NCI-H146 treated with DMSO at 0.1 percent for 48 hours (cell line): ENCODE results near the gene SPTBN1.

Source experiments
- DNase-seq: peaks from one replicate; lab custom pipeline; 2025; ENCODE audit not compliant: unreplicated experiment; lab: John Stamatoyannopoulos, UW

The SPTBN1 gene

DNA sequence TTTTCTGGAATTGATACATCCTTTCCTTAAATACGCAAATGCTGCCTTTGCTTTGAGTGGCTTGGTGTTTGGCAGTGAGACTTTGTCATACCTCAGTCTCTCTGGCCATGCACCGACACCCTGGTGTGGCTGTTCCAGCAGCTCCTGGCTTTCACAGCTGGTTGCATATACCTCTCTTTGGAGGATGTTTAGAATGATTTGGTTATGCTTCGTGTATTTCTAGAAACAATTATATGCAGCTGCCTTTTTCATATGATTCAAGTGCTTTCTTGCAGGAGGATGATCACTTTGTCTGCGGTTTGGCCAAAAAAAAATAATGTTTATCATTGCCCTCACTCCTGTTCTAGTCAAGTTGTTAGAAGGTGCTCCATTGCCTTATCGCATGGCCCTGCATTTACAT is 172.3 kb downstream of the SPTBN1 start:
- DNase-seq, result no peak

DNA sequence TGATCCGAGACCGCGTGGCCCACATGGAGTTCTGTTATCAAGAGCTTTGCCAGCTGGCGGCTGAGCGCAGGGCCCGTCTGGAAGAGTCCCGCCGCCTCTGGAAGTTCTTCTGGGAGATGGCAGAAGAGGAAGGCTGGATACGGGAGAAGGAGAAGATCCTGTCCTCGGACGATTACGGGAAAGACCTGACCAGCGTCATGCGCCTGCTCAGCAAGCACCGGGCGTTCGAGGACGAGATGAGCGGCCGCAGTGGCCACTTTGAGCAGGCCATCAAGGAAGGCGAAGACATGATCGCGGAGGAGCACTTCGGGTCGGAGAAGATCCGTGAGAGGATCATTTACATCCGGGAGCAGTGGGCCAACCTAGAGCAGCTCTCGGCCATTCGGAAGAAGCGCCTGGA is 172.8 kb downstream of the SPTBN1 start:
- DNase-seq, result no peak

DNA sequence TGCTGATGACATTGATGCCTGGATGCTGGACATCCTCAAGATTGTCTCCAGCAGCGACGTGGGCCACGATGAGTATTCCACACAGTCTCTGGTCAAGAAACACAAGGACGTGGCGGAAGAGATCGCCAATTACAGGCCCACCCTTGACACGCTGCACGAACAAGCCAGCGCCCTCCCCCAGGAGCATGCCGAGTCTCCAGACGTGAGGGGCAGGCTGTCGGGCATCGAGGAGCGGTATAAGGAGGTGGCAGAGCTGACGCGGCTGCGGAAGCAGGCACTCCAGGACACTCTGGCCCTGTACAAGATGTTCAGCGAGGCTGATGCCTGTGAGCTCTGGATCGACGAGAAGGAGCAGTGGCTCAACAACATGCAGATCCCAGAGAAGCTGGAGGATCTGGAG is 173.3 kb downstream of the SPTBN1 start:
- DNase-seq, result no peak

DNA sequence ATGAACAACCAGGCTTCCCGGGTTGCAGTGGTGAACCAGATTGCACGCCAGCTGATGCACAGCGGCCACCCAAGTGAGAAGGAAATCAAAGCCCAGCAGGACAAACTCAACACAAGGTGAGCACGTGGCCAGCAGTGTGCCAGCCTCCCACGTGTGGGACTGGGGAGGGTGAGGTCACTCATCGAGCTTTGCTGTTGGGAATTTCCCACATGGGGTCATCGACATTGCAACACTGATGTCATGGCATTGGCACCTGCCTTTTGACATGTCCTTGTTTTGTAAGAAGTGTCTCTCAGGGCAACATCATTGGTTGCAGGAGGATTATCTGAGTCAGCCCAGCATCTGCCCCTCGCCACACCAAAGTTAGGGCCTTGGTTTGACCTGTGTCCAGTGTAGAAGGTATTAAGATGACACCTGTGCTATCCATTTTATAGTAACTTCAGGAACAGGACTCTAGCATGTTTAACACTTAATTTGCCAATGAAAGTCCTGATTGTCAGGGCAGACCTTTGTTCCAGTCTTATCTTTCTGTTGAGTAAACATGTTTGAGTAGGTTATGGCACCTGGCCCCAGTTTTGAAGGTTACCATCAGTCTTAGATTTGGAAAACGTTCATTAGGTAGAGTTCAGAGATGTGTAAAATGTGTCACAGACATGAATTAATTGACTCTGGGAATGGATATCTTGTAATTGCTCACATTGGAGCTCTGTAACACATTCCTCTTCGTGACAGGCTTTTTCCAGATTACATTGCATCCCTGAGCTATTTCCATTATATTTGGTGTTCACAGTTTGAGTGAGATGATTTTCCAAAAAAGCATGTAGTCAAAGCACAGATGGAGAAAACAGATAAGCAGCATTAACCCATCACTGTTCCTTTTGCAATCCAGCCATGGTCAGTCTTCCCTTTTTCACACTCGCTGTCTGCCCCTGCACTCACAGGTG is 174.1 kb downstream of the SPTBN1 start:
- no peak for DNase-seq

DNA sequence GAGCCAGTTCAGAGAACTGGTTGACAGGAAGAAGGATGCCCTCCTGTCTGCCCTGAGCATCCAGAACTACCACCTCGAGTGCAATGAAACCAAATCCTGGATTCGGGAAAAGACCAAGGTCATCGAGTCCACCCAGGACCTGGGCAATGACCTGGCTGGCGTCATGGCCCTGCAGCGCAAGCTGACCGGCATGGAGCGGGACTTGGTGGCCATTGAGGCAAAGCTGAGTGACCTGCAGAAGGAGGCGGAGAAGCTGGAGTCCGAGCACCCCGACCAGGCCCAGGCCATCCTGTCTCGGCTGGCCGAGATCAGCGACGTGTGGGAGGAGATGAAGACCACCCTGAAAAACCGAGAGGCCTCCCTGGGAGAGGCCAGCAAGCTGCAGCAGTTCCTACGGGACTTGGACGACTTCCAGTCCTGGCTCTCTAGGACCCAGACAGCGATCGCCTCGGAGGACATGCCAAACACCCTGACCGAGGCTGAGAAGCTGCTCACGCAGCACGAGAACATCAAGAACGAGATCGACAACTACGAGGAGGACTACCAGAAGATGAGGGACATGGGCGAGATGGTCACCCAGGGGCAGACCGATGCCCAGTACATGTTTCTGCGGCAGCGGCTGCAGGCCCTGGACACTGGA is 174.9 kb downstream of the SPTBN1 start:
- DNase-seq, result no peak

DNA sequence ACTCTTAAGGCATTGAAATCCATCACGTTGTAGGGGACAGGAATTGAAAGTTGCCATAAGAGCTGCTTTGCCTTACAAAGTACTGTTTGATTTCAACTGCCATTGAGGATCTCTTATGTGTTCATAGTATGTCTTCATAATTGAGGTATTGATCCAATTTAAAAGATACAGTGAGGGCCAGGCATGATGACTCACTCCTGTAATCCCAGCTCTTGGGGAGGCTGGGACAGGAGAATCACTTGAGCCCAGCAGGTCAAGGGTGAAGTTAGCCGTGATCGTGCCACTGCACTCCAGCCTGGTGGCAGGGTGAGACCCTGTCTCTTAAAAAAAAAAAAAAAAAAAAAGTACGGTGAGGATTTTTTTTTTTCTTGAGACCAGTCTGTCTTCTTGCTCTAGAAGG is 175.6 kb downstream of the SPTBN1 start:
- no peak for DNase-seq

DNA sequence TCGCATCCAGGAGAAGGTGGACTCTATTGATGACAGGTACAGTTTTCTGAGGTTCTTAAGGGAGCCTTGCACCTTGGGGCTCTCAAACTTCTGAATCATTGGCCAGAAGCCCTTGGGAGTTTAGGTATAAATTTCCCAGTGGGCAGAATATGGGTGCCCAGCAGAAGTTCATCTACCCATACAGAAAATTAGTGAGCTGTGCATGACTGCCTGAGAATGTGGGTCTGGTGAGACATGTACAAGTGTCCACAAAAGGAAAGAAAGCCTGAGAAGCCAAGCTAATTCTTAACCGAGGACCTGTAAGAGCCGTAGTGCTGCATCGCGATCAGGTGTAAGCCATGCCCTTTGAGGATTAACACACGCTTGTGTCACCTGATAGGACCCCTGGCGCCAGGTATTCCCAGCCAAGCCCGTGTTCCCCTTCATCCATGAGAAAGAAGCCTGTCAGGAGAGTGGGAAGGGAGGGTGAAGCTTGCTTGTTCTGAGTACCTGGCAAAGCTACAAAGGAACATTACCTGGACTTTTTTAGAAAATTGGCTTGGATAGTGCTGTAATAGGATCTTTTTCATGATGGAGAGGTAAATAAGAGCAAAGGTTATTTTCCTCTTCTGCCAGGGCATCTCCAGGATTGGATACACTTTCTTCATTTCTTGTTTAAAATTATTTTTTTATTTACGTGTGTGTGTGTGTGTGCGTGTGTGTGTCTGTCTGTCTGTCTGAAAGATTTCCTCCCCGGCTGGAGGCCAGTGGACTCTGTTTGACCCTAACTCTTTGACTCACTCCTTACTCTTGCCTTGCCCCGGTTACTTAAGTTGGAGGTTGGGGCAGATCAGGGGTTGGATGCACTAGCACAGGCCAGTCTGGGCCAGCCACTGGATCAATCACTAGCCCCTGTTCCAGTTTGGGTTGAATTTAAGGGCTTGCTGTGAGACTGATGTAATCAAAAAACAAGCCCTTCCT is 176.9 kb downstream of the SPTBN1 start:
- no peak for DNase-seq

DNA sequence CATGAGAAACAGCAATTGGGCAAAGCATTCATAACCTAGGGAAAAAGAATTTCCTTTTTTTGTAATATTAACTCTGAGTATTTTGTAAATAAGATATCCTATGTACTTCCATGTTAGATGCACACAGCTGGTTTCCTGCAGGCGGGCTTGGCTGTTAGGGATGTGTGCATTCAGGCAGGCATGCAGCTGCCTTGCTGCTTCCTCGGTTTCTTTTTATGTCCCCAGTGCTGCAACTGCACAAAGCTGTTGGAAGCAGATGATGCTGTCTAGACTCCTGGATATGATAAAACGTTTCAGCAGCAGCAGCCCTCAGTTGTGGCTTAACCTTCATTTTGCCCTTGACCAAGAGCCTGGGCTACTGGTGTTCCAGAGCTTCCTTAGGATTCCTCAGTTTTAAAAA is 177.9 kb downstream of the SPTBN1 start:
- DNase-seq, result no peak

DNA sequence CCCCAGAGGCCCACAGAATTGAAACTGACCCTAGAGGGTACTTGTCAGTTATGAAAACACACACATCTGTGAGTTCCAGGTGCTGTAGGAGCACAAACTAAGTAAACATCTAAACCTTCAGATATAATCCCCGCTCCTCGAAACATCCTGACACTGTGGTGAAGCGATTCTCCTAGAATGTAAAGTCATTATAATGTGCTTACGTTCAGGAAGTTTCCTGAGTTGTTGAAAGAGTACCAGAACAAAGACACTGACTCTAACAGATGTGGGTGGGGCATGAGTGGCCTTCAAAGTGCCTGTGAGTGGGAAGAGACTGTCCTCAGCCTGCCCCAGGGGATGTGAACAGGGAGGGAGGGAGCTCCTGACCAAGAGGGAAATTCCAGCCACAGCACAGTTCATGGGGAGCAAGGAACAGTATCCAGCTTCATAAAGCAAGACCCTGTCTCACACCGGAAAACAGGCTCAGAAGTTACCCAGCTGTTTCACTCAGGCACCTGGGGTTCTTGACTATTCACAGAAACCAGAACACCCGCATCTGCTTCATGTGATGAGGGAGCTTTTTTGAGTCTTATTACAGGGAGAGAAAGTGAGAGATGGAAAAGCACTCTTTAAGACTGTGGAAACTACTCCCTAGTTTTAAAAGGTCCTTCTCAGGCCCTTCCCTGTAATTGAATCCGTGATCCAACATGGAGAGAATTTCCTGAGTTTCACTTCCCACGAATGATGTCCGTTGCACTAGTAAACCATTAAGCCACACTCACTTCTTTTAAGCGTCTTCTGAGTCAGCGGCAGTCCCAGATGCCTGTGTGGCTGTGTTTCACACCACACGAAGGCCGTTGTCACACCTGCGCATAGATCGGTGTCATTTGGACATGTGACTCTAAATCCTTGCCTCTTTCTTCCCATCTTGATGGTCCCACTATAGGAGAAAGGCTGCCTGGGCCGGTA is 178.7 kb downstream of the SPTBN1 start:
- DNase-seq, result no peak

DNA sequence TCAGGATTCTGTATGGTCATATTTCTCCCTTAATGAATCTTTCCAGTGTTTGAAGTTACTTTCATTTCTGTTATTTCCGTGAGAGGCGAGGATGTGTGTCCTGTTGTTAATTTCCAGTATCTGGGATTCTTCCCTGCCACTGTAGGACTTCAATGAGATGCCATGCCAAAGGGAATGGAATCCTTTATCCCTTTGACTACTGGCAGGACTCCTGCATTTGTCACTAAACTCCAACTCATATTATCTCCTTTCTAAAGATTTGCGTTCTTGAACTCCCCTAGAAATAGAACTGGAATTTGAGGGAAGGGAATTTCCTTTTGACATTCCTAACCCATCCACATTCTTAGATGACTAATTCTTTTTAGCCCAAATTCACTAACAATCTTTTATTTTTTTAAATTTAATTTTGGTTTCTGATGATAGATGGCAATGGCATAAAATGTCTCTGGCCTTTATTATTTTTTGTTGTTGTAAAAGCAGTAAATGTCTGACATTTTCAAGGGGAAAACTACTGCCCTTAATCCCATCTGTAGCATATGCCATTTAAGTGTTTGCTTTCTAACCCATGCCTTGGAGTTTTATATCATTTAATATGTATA is 179.5 kb downstream of the SPTBN1 start:
- DNase-seq, result no peak

DNA sequence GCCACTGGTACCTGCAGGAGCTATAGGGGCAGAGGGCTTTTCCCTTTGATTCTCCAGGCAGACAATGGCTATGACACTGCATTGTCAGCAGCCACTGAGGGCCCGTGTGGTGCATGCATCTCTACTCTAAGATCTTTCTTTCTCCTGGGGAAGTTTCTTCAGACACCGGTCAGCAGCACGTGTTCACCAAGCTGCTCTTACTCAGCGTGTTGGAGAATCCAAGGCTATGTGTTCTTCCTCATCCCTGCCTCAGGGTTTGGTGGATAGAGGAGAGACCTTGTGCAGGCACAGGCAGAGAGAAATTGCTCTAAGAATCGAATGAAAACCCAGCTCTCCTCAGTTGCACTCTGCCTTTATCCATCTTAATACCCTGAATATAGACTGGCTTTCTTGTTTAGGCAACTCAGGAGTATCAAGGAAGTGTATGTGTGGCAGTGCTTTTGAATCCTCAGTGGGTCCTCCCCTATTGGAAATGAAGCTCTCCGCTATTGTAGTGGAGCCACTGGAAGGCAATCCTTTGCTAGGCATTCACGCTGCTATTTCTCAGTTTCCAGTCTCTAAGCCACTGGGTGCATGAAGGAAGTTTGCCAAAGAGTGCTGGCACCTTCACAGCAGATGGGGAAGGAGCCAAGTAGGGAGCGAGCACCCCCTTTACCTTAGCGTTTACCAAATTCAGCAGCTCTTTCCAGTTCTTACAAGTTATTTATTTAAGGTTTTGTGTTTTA is 180.4 kb downstream of the SPTBN1 start:
- no peak for DNase-seq

DNA sequence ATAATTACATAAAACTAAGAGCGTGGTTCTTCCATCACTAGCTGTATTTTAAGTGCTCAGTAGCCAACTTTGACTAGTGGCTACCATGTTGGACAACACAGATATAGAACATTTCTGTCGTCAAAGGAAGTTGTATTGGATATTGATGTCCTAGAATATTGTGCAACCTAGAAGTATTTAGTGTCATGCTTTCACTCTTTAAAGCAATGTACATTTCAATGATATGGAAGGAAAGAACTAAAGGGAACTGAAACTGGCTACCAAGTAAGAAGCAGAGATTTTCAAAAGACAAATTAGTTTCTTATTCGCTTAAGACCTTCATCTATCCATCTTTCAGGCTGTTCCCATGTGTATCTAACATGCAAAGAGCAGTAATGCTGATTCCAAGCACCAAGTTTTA is 182.0 kb downstream of the SPTBN1 start:
- no peak for DNase-seq

DNA sequence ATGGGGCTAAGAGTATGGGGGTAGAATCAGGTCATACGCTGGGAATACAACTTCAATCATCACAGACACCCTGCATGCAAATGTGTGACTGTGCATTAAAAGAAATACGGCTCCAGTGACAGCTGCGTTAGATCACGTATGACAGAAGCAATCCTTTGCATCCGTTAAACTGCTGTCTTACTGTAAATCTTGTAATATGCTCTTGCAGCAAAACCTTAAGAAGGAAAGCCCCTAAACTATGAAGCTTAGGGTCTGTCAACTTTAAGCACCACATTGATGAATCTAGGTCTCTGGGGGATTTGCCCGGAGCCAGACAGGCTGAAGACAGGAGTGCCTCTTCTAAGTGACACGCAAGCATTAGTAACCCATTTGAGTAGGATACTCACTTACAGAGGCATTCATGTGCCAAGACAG is 182.7 kb downstream of the SPTBN1 start:
- DNase-seq, result no peak

DNA sequence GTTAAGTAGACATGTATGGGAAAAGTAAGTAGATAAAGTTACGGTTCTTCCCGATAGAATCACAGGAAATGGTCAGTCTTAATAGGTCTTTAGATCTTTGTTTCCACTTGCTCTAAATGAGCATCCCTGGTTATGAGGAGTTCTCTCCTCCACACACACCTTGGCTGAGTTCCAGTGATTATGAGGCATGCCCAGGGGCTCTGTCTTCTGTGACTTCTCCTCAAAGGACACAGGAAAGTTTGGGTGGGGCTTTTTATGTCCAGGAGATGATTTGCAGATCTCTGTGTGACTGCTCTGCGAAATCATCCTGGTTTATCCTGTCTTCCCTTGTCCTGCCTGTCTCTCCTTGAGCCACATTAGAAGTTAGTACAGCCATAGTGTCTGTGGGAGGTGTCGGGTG is 183.5 kb downstream of the SPTBN1 start:
- no peak for DNase-seq

DNA sequence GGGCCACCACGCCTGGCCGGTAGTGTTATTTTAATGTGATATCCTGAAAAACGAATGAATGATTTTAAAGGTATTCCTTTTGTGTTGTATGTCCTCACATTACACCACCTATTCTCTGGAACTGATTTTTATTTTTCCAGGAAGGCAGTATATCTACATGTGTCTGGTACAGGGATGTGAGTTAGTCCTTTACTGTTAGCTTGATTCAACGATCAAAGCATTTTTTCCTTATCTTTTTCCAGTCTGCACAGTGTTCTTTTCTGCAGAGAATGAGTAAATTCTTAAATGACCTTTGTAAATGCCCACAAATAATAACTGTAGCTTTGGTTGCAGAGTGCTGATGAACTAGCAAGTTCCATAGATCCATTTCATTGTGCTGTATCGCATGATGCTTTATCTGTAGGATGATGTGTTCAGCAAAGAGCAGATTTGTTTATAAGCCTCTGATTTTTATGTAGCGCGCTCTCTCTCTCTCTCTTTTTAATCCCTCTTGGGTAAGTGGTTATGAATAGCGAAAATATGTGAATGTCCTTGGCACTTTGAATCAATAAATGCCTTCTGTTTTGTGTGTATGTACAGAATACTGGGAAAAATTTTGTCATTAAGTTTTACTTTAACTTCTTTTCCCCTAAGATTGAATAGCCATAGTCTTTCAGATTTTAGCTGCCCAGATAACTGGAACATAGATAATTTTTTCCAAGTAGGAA is 184.9 kb downstream of the SPTBN1 start:
- DNase-seq, result no peak

DNA sequence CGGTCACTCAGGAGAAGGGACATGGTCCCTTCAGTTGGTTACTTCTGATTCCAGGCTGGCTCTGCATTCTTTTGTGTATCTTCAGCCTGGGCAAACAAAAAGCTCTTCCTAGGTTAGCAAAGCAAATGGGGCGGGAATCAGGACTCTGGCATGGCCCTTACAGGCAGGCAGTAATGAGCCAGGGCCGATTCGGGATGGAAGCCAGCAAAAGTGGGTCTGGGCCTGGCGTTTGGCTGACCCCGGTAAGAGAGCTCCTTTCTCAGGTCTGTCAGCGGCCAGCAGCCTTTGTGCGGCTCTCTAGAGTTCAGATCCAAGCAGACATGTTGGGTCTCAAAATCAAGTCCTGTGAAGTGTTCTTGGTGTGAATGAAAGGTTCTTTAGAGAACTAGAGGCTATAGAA is 185.9 kb downstream of the SPTBN1 start:
- DNase-seq, result no peak

DNA sequence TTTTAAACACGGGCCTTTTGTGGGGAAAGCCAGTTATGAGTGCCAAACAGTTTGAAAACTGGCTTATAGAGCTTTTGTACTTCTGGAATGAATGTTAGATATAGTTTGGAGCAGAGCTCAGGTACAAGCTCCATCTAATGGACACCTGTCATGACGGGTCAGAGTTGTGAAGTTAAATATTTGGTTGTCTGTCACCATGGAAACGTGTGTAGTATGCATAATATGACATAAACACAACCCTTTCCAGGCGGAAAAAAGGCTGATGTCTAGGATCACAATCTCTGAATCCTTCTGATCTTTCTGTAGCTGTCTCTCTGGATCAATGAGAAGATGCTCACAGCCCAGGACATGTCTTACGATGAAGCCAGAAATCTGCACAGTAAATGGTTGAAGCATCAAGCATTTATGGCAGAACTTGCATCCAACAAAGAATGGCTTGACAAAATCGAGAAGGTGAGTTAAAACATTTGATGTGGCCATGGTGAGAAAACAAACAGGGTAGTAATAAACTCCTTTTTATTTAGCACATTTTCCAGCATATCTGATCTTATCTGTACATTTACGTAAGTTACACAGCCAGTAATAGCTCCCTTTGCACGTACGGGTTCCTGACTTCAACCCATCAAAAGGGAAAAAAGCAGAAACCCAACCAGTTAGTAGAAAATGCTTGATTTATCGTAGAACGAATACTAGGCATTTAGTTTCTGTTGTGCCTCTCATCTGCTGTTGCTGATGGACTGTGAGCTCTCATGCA is 186.7 kb downstream of the SPTBN1 start:
- no peak for DNase-seq

DNA sequence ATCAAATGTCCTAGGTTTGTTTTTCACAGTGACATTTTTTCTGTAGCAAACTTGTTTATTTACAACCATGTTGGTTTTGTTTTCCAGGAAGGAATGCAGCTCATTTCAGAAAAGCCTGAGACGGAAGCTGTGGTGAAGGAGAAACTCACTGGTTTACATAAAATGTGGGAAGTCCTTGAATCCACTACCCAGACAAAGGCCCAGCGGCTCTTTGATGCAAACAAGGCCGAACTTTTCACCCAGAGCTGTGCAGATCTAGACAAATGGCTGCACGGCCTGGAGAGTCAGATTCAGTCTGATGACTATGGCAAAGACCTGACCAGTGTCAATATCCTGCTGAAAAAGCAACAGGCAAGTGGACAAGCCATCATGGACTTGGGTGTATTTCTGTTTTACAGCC is 188.1 kb downstream of the SPTBN1 start:
- no peak for DNase-seq
